HepG2 (cell line): Measurements from ENCODE around the gene ZFX.

Experiments
- CTCF ChIP-seq: sonication (generic); formaldehyde crosslinking; IDR thresholded peaks from 2 replicates; pipeline ENCODE4 v1.5.0; 2020; ENCODE audit warnings: mild to moderate bottlenecking, missing genetic modification reagents, moderate library complexity
- E2F5 ChIP-seq: sonication (generic); formaldehyde crosslinking; conservative IDR thresholded peaks from 2 replicates; pipeline ENCODE4 v1.4.0; 2020; ENCODE audit warnings: missing genetic modification reagents
- GFI1 ChIP-seq: sonication (generic); formaldehyde crosslinking; IDR thresholded peaks from 2 replicates; pipeline ENCODE4 v1.5.0; 2020; ENCODE audit warnings: missing genetic modification reagents, mild to moderate bottlenecking, borderline replicate concordance
- NFIC ChIP-seq: IDR thresholded peaks from 2 replicates; pipeline ENCODE4 v1.6.1; 2012; ENCODE audit warnings: mild to moderate bottlenecking, low read length, inconsistent platforms
- NR2F6 ChIP-seq, 2 experiments: IDR thresholded peaks; 2 replicates each; pipeline ENCODE4 v1.6.1; 2016; ENCODE audit warnings: antibody characterized with exemption in 1 of 2, mild to moderate bottlenecking in 1 of 2
- SETDB1 ChIP-seq: sonication (generic); formaldehyde crosslinking; IDR thresholded peaks from 2 replicates; pipeline ENCODE4 v1.5.1; 2020; ENCODE audit warnings: missing genetic modification reagents, mild to moderate bottlenecking, borderline replicate concordance
- THAP9 ChIP-seq: sonication (generic); formaldehyde crosslinking; IDR thresholded peaks from 2 replicates; pipeline ENCODE4; 2020; ENCODE audit warnings: missing genetic modification reagents, mild to moderate bottlenecking, borderline replicate concordance
- U2AF2 ChIP-seq: fragments of 200-400 bp; formaldehyde crosslinking; IDR thresholded peaks from 2 replicates; pipeline ENCODE4 v1.6.1; 2017; ENCODE audit warnings: low read depth, mild to moderate bottlenecking, low read length
- USF2 ChIP-seq, 2 experiments: sonication (generic) in 1 of 2; formaldehyde crosslinking in 1 of 2; IDR thresholded peaks; 2 replicates each; pipeline versions ENCODE4 v1.5.1 to v1.6.1; 2011 to 2020; ENCODE audit warnings: borderline replicate concordance in 1 of 2, low read depth in 1 of 2, low read length in 1 of 2, mild to moderate bottlenecking in 1 of 2, missing genetic modification reagents in 1 of 2, moderate library complexity in 1 of 2
- ZNF740 ChIP-seq: sonication (generic); formaldehyde crosslinking; IDR thresholded peaks from 2 replicates; pipeline ENCODE4 v1.4.0; 2020; ENCODE audit warnings: missing genetic modification reagents
- ZSCAN22 ChIP-seq: sonication (generic); formaldehyde crosslinking; IDR thresholded peaks from 2 replicates; pipeline ENCODE4 v1.4.0; 2020; ENCODE audit warnings: mild to moderate bottlenecking, missing genetic modification reagents
- TF ChIP-seq, protein P1 (sequence below): sonication (generic); formaldehyde crosslinking; IDR thresholded peaks from 2 replicates; pipeline ENCODE4 v1.4.0; 2020; ENCODE audit warnings: mild to moderate bottlenecking, missing genetic modification reagents

DNA sequence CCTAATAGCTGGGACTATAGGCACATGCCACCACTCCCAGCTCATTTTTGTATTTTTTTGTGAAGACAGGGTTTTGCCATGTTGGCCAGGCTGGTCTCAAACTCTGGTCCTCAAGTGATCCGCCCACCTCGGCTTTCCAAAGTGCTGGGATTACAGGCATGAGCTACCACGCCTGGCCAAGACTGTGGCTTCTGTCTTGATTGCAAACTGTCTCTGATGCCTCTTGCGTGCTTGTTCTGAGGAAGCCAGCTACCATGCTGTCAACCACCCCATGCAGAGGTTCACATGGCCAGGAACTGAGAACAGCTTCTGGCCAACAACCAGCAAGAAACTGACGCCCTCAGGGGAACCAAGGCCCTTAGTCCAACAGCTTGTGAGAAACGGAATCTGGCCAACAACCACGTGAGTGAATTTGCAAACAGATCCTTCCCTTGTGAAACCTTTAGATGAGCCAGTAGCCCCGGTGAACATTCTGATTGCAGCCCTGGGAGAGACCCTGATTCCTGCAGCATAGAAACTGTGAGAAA, 93.2 kb downstream of the ZFX start:
- TF ChIP-seq U2AF2 (no peak), NR2F6 (IDR thresholded peaks at IDR 0.05) (no peak), NR2F6 (CRISPR knock-in tag; IDR thresholded peaks at IDR 0.05) (no peak), ZSCAN22 (CRISPR knock-in tag) (no peak), ZNF740 (CRISPR knock-in tag) (no peak), USF2 (IDR thresholded peaks at IDR 0.05; ENCODE audit: low read depth, low read length) (no peak), USF2 (CRISPR knock-in tag; IDR thresholded peaks at IDR 0.05; ENCODE audit: borderline replicate concordance) (no peak), GFI1 (CRISPR knock-in tag) (no peak), NFIC (no peak), THAP9 (CRISPR knock-in tag) (no peak), SETDB1 (CRISPR knock-in tag) (no peak), E2F5 (CRISPR knock-in tag) (no peak), CTCF (CRISPR knock-in tag) (no peak)
- TF ChIP-seq, protein P1, sequence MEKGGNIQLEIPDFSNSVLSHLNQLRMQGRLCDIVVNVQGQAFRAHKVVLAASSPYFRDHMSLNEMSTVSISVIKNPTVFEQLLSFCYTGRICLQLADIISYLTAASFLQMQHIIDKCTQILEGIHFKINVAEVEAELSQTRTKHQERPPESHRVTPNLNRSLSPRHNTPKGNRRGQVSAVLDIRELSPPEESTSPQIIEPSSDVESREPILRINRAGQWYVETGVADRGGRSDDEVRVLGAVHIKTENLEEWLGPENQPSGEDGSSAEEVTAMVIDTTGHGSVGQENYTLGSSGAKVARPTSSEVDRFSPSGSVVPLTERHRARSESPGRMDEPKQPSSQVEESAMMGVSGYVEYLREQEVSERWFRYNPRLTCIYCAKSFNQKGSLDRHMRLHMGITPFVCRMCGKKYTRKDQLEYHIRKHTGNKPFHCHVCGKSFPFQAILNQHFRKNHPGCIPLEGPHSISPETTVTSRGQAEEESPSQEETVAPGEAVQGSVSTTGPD, result no peak
